ENCODE results near the gene HADHA. TPM values are rescaled to one million over a fixed set of nuclear protein-coding genes. Genes with fewer than 3 reads are reported as not detected.
A peak's percentile ranks its signal among the peaks of the same experiment; 100 is the strongest.

Gene HADHA
- total and polyA plus RNA-seq, 2 experiments from 2014 or later: 154 to 223 TPM

DNA sequence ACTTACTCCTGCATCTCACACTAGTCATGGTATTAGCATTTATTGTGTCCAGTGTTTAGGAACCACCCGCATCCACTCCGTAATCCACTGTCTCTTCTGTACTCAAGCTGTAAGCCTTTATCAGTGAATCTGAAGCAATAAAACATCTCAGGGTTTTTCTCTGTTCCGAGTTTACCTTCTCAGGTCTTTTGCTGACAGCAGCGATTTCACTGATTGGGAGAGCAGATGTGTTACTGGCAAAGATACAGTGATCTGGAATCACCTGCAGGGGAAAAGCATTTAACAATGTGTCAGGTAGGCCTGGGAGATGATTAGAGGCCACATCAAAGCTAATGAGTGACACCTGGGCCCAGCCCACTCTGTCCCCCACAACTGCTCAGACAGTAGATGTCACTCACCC, 46.9 kb downstream of the HADHA start:
- peaks cover 47% of the 10 kb centered on the region for H3K36me3 ChIP-seq
- no peak for DNase-seq (ENCODE audit: low read depth in 1 of 2, low spot score in 1 of 2)
- no peak overlapping the region for H3K4me3 ChIP-seq

GRCh38 chr2:26196683-26197418, 47.6 kb downstream of the HADHA start:
- no peak for TF ChIP-seq CTCF (IDR thresholded peaks at IDR 0.05; ENCODE audit: low read depth, low read length)
- H3K4me3 ChIP-seq: no peak overlapping the region
- peaks cover 8% of the 10 kb centered on the region for H3K4me1 ChIP-seq (ENCODE audit: low read depth)
- H3K9me3 ChIP-seq (ENCODE audit: low read depth): no peaks in the 10 kb centered on the region
- no peak for DNase-seq (ENCODE audit: low read depth in 1 of 2, low spot score in 1 of 2)
- H3K27me3 ChIP-seq: no peaks in the 10 kb centered on the region
- no peak overlapping the region for H3K27ac ChIP-seq
- H3K36me3 ChIP-seq: peaks cover 42% of the 10 kb centered on the region

More for the DNA sequence above, 46.9 kb downstream of the HADHA start:
- Histone ChIP-seq H3K9me3 (ENCODE audit: low read depth) (no peaks in the 10 kb centered on the region), H3K4me1 (ENCODE audit: low read depth) (peaks cover 8% of the 10 kb centered on the region), H3K27me3 (no peaks in the 10 kb centered on the region), H3K27ac (no peak overlapping the region)
- TF ChIP-seq CTCF (IDR thresholded peaks at IDR 0.05; ENCODE audit: low read depth, low read length): no peak

DNA sequence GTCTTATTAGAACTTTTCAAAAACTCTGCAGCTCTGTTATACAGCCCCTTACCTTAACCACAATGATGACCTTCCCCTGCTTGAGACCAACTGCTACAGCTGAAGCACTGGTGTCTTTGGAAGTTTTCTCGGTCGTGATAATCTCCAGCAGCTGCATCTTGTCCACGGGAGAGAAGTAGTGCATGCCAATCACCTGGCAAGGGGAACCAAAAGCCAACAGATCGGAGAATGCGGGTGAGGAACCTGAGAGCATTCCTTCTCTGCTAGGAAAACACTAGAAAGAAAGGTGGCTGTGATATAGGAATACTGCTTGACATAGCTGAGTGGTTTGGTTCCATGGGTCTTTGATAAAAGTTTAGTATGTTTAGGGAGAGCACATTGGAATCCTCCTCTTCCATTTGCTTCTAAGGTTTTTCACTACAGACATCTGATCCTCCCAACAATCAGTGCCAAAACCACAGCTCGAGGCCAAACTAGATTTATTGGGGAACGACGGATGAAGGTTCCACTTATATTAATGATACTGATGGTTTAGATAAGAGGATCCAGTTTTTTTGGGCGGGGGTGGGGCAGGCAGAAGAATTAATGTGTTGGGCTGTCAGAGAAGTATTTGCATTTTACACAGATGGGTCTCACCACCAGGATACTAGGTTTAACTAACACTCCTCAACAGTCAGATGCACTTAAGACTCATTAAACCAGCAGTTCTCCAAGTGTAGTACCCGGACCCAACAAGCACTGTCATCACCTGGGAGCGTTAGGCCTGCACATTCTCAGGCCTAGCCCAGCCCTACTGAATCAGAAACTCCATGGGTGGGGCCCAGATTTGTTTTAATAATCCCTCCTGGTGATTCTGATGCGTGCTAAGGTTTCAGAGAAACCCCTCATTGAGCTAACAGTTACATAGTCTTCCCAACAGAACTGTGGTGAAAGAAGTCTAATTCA, 49.1 kb downstream of the HADHA start:
- peak in 1 of 2 donors; percentile 68 for DNase-seq (ENCODE audit: low read depth in 1 of 2, low spot score in 1 of 2)
- Histone ChIP-seq H3K4me3 (no peak overlapping the region), H3K27ac (peak overlapping the region; percentile 13), H3K36me3 (peaks cover 35% of the 10 kb centered on the region), H3K27me3 (no peaks in the 10 kb centered on the region), H3K9me3 (ENCODE audit: low read depth) (no peaks in the 10 kb centered on the region), H3K4me1 (ENCODE audit: low read depth) (peaks cover 8% of the 10 kb centered on the region)
- no peak for TF ChIP-seq CTCF (IDR thresholded peaks at IDR 0.05; ENCODE audit: low read depth, low read length)

GRCh38 chr2:26193578-26194231, 50.7 kb downstream of the HADHA start:
- TF ChIP-seq CTCF (IDR thresholded peaks at IDR 0.05; ENCODE audit: low read depth, low read length): no peak
- Histone ChIP-seq H3K9me3 (ENCODE audit: low read depth) (no peaks in the 10 kb centered on the region), H3K4me1 (ENCODE audit: low read depth) (peaks cover 8% of the 10 kb centered on the region), H3K27ac (no peak overlapping the region), H3K27me3 (no peaks in the 10 kb centered on the region), H3K4me3 (no peak overlapping the region), H3K36me3 (peaks cover 25% of the 10 kb centered on the region)
- DNase-seq (ENCODE audit: low read depth in 1 of 2, low spot score in 1 of 2): no peak
